ENCODE results near the gene RETN.
A peak's percentile ranks its signal among the peaks of the same experiment; 100 is the strongest.

The RETN gene

DNA sequence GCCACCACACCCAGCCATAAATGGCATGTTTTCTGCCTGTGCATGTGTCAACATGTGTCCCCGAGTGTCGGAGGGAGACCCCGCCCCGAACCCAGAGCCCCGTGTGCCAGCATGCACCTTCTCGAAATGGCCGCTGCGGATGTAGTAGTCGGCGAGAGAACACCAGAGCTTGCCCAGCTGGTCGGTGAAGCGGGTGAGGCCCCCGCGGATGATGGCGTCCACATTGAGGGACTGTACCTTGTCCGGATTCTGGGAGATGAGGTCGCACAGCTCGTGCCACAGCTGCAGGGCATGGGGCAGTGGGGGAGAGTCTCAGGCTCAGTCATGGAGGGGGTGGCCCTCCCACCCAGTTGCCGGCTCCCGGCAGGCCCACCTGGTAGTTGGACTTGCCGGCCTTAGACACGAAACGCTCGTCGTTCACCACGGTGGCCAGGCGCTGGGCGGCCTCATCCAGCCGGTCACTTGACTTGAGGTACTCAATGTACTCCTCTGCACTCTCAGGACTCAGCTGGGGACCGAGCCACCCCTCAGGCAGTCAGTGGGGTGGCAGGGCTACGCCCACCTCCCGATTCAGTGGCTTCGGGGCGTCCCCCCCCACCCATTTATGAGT lies 43.0 kb upstream of the RETN start:
- DNase-seq = no peak
- no peaks in the 10 kb centered on the region for H4K20me1 ChIP-seq (ENCODE audit: insufficient read depth, low read length)
- no peaks in the 10 kb centered on the region for H3F3A ChIP-seq (ENCODE audit: insufficient read depth, low read length)
- H3K4me1 ChIP-seq (ENCODE audit: low read length) = peaks cover 14% of the 10 kb centered on the region
- TF ChIP-seq CTCF (IDR thresholded peaks at IDR 0.05; ENCODE audit: low read length) (no peak), EZH2 (optimal IDR thresholded peaks at IDR 0.05; ENCODE audit: low read depth, low read length) (no peak), EZH2phosphoT487 (IDR thresholded peaks at IDR 0.05; ENCODE audit: low read length) (no peak)
- H3K79me2 ChIP-seq (ENCODE audit: low read length) = peaks cover 55% of the 10 kb centered on the region
- no peaks in the 10 kb centered on the region for H3K9me3 ChIP-seq (replicated peaks; ENCODE audit: insufficient read depth, low read length)
- no peak overlapping the region for H3K27ac ChIP-seq (ENCODE audit: low read length)
- H2AFZ ChIP-seq (ENCODE audit: low read length) = no peak overlapping the region
- no peaks in the 10 kb centered on the region for H3K9me2 ChIP-seq (replicated peaks; ENCODE audit: insufficient read depth, low read length)
- H3K9ac ChIP-seq (ENCODE audit: low read length) = no peak overlapping the region
- no peak overlapping the region for H3K4me3 ChIP-seq (ENCODE audit: low read length)
- H3K27me3 ChIP-seq (replicated peaks; ENCODE audit: insufficient read depth, low read length) = no peaks in the 10 kb centered on the region
- no peak overlapping the region for H3K4me2 ChIP-seq (ENCODE audit: low read depth, low read length)
- peaks cover 6% of the 10 kb centered on the region; the same call in 1 of the 2 replicates for H3K36me3 ChIP-seq (replicated peaks; ENCODE audit: insufficient read depth, low read length)

DNA sequence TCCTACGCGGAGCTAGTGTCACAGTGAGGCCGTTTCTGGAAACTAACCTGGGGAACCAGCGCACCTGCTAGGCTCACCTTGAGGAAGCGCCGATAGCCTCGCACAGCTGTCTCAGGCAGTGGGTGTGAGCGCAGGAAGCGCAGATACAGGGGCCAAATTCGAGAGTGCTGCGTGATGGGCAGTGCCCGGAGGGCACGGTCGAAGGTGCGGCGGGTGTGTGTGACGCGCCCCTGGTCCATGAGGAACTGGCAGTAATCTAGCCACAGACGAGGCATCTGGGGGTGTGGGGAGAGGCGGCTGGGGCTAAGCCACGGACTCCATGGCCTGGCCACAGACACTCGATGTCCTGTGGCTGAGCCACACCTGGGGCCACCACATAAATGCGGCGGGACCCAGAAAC lies 41.7 kb upstream of the RETN start:
- Histone ChIP-seq H3K9me3 (replicated peaks; ENCODE audit: insufficient read depth, low read length) (no peaks in the 10 kb centered on the region), H3K4me1 (ENCODE audit: low read length) (peaks cover 14% of the 10 kb centered on the region), H3K9me2 (replicated peaks; ENCODE audit: insufficient read depth, low read length) (no peaks in the 10 kb centered on the region), H3K4me2 (ENCODE audit: low read depth, low read length) (no peak overlapping the region), H3K36me3 (replicated peaks; ENCODE audit: insufficient read depth, low read length) (peaks cover 2% of the 10 kb centered on the region; the same call in 1 of the 2 replicates), H2AFZ (ENCODE audit: low read length) (no peak overlapping the region), H4K20me1 (ENCODE audit: insufficient read depth, low read length) (no peaks in the 10 kb centered on the region), H3K4me3 (ENCODE audit: low read length) (no peak overlapping the region), H3K27me3 (replicated peaks; ENCODE audit: insufficient read depth, low read length) (no peaks in the 10 kb centered on the region), H3K9ac (ENCODE audit: low read length) (no peak overlapping the region), H3K27ac (ENCODE audit: low read length) (no peak overlapping the region), H3F3A (ENCODE audit: insufficient read depth, low read length) (no peaks in the 10 kb centered on the region), H3K79me2 (ENCODE audit: low read length) (peaks cover 58% of the 10 kb centered on the region)
- no peak for DNase-seq
- TF ChIP-seq EZH2 (optimal IDR thresholded peaks at IDR 0.05; ENCODE audit: low read depth, low read length) = no peak
- no peak for TF ChIP-seq CTCF (IDR thresholded peaks at IDR 0.05; ENCODE audit: low read length)
- no peak for TF ChIP-seq EZH2phosphoT487 (IDR thresholded peaks at IDR 0.05; ENCODE audit: low read length)

DNA sequence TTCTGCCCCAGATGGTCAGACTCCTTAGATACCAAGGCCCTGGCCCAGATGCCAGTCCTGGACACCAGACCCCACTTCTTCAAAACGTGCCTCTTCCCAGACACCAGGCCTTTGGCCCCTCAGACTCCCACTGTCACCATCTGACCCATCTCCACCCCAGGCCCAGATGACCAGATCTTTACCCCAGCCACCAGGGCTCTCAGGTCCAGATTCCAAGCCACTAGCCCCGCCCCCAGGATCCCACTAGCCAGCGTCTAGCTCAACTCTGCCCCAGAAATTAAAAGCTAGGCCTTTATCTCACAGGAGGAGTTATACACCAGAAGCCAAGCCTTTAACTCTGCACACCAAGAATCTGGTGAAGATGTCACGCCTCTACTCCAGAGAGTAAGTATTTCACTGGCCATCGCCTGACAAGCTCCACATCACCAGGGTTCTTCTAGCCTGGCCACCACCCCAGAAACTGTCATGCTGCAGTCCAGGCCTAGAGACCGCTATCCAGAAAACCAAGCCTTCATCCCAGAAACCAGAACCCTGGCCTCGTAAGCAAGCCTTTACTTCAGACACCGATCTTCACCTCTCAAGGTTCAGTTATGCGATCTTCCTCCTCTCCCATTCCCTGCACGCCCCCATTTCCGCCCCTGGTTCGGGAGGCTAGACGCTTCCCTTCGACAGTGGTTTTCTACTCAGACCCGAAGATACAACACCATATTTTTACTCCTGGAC lies 40.1 kb upstream of the RETN start:
- Histone ChIP-seq H3K4me1 (ENCODE audit: low read length) (peaks cover 14% of the 10 kb centered on the region), H3F3A (ENCODE audit: insufficient read depth, low read length) (no peaks in the 10 kb centered on the region), H2AFZ (ENCODE audit: low read length) (peak overlapping the region; percentile 62), H3K4me3 (ENCODE audit: low read length) (peak overlapping the region; percentile 94), H3K27me3 (replicated peaks; ENCODE audit: insufficient read depth, low read length) (no peaks in the 10 kb centered on the region), H3K9me2 (replicated peaks; ENCODE audit: insufficient read depth, low read length) (no peaks in the 10 kb centered on the region), H3K27ac (ENCODE audit: low read length) (peak overlapping the region; percentile 32; the same call in 1 of the 2 replicates), H3K36me3 (replicated peaks; ENCODE audit: insufficient read depth, low read length) (no peaks in the 10 kb centered on the region; the same call in 1 of the 2 replicates), H4K20me1 (ENCODE audit: insufficient read depth, low read length) (no peaks in the 10 kb centered on the region), H3K9ac (ENCODE audit: low read length) (peak overlapping the region; percentile 91), H3K79me2 (ENCODE audit: low read length) (peaks cover 58% of the 10 kb centered on the region), H3K9me3 (replicated peaks; ENCODE audit: insufficient read depth, low read length) (no peaks in the 10 kb centered on the region), H3K4me2 (ENCODE audit: low read depth, low read length) (peak overlapping the region; percentile 85)
- TF ChIP-seq EZH2 (optimal IDR thresholded peaks at IDR 0.05; ENCODE audit: low read depth, low read length) (no peak), EZH2phosphoT487 (IDR thresholded peaks at IDR 0.05; ENCODE audit: low read length) (no peak), CTCF (IDR thresholded peaks at IDR 0.05; ENCODE audit: low read length) (no peak)
- no peak for DNase-seq

Measured in MM.1S (cell line).